GM21717 (cell line): ENCODE results near the gene MYOC.
"Not testable (repeated sequence)": the region's sequence is repeated elsewhere in the genome, so short reads cannot be mapped to it uniquely, and the experiment has no call there.

ENCODE experiments used
- ATAC-seq: cut with Tn5 transposase; IDR thresholded peaks from one replicate; pipeline ENCODE4 v1.9.1; 2021; ENCODE audit warnings: mild to moderate bottlenecking, moderate library complexity; ENCODE audit not compliant: unreplicated experiment

Gene MYOC

GRCh38 chr1:171652234-171652822 lies at the start of gene MYOC:
MYOC (minus strand) TSS chr1:171652688; CDS start chr1:171652611, 77 bp downstream.
- no peak for ATAC-seq

DNA sequence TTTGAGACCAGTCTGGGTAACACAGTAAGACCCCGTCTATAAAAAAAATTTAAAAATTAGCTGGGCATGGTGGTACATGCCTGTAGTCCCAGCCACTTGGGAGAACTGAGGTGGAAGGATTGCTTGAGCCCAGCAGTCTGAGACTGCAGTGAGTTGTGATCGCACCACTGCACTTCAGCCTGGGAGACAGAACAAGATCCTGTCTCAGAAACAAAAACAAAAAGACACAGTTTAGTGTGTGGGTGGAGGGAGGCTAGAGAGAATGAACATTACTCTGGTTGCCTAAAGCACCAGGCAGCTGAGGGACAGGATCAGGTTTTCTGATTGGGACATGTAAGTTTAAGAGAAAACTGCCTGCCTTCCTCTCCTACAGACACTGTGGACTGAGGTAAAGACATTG lies 47.0 kb upstream of the MYOC start:
- no peak for ATAC-seq

DNA sequence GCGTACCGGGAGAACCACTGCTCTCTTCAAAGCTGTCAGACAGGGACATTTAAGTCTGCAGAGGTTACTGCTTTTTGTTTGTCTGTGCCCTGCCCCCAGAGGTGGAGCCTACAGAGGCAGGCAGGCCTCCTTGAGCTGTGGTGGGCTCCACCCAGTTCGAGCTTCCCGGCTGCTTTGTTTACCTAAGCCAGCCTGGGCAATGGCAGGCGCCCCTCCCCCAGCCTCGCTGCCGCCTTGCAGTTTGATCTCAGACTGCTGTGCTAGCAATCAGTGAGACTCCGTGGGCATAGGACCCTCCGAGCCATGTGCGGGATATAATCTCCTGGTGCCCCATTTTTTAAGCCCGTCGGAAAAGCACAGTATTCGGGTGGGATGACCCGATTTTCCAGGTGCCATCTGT lies 43.3 kb upstream of the MYOC start:
- ATAC-seq: not testable (repeated sequence)

DNA sequence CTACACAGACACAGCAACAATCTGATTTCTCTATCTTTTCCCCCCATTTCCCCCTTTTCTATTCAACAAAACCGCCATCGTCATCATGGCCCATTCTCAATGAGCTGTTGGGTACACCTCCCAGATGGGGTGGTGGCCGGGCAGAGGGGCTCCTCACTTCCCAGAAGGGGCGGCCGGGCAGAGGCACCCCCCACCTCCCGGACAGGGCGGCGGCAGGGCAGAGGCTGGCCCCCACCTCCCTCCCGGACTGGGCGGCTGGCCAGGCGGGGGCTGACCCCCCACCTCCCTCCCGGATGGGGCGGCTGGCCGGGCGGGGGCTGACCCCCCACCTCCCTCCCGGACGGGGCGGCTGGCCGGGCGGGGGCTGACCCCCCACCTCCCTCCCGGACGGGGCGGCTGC lies 41.1 kb upstream of the MYOC start:
- not testable (repeated sequence) for ATAC-seq

GRCh38 chr1:171683870-171684269 lies 31.4 kb upstream of the MYOC start:
- ATAC-seq: no peak

GRCh38 chr1:171680339-171680738 lies 27.9 kb upstream of the MYOC start:
- no peak for ATAC-seq

DNA sequence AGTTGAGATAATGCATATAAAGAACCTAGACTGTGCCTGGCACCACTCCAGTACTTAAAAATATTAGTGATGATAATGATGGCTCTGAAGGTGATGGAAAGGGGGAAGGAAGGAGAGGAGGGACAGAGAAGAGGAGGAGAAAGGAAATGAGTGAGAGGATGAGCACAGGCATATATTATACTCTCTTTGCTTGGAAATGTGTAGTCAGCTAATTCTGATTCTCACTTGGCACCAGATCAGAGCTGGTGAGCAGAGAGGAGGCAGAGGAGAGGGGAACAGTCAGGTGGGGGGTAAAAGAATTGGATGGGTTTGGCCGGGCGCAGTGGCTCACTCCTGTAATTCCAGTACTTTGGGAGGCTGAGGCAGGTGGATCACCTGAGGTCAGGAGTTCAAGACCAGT lies 24.3 kb upstream of the MYOC start:
- ATAC-seq: no peak

GRCh38 chr1:171674431-171675405 lies 22.2 kb upstream of the MYOC start:
- ATAC-seq: no peak

DNA sequence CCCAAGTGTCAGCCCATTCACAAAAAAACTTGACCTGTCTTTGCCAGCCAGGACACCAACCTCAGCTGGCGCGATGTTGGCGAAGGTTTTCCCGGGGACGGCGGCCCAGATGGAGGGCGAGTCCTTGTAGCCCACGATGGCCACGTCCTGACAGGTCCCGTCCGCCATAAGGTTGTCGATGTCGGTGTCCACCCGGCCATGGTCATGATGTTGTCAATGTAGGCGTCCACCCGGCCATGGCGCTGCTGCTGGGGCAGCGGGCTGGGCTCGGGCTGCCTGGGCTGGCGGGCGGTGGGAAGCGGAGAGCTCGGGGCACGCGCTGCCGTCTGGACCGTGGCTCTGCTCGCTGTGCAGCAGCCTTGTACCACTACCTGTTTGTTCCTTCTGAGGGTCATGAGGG lies 18.3 kb upstream of the MYOC start:
- ATAC-seq: no peak

- ATAC-seq: no peak
Observed at GRCh38 chr1:171668372-171668771, 15.9 kb upstream of the MYOC start.

- no peak for ATAC-seq
Observed at GRCh38 chr1:171666114-171666769, 13.8 kb upstream of the MYOC start.

DNA sequence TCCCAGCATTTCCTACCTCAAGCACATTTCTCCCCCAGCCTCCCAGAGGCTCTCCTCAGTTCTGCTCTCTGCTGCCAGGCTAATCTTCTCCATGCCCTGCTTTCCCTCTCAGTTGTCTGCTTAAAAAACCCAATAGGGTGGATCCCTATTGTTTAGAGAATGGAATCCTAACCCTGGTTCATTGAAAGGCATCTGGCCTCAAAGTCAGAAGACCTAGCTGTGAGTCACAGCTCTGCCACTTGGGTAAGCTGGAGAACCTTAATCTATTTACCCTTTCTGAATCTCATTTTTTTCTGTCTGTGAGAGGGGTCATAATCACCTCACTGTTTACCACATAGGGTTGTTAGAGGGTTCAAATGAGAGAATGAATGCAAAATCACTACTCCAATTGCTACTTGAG lies 12.5 kb upstream of the MYOC start:
- no peak for ATAC-seq

GRCh38 chr1:171663854-171664575 lies 11.5 kb upstream of the MYOC start:
- ATAC-seq: no peak

- ATAC-seq: no peak
Observed at GRCh38 chr1:171663036-171663853, 10.8 kb upstream of the MYOC start.

DNA sequence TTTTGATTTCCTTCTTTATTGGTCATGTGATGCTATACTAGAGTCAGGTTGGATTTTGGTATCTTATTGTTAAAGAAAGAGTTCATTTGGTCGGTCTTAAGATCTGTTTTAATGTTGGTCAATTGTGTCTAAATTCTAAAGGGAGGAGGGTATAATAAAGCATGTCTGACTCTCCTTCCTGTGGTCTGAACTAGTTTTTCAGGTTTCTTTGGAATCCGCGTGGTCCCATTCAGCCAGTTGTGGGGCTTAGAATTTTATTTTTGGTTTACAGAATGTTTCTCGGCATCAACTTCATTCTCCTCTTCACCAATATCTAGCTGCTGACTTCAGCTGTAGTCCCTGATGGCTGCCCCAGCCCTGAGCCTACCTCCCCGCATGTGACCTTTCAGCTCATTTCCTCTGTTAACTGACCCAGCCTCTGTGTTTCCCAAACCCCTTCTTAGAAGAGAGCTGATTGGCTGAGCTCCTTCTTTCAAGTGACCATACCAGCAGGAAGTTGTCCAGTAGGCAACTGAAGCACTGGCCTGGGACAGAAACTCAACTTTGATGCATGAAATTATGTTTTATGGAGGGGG lies 8.7 kb upstream of the MYOC start:
- ATAC-seq: no peak

DNA sequence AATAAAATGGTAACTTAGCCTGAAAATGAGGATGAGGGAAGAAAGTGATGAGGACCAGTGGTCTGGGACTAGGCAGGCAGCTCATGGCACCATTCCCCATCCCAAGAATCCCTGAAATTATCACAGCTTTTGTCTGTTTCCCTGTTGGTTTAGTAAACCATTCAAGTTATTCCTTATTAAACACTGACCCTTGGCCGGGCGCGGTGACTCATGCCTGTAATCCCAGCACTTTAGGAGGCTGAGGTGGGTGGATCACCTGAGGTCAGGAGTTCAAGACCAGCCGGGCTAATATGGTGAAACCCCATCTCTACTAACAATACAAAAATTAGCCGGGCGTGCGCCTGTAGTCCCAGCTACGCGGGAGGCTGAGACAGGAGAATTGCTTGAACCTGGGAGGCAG lies 3.7 kb upstream of the MYOC start:
- ATAC-seq: not testable (repeated sequence)

DNA sequence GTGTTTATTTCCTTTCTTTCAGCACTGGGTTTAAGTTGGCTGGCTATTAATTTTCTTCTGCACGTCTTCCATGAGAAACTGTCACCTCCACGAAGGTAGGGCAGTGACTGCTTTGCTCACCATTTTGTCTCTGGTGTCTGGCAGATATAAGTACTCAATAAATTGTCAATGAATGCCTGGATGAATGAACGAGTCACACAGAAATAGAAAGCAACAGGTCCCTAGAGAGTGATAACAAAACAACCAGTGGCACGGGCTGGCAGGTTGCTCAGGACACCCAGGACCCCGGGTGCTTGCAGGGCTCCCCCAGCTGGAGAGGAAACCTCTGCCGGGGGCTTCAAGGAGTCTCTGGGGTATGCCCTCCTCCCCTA lies 3.2 kb upstream of the MYOC start:
- ATAC-seq: no peak

GRCh38 chr1:171654942-171655745 lies 2.7 kb upstream of the MYOC start:
- no peak for ATAC-seq
